Liver (tissue), 9 donors: ENCODE measurements around the gene USH2A. TPM values are rescaled to one million over a fixed set of nuclear protein-coding genes. Genes with fewer than 3 reads are reported as not detected.

Source experiments
- DNase-seq: peaks from one replicate; pipeline ENCODE4 v3.0.0-alpha.2; 2017; ENCODE audit warnings: low spot score
- H3K27ac ChIP-seq, 2 donors: one replicate each; pipeline ENCODE4 v1.7.0; 2013; ENCODE audit warnings: inconsistent platforms in 2 of 2, low read length in 2 of 2, control low read depth in 1 of 2, low read depth in 1 of 2, mild to moderate bottlenecking in 1 of 2
- H3K27me3 ChIP-seq, 4 donors: one replicate each; pipeline versions ENCODE4 v1.6.1 to v1.7.0; 2013; ENCODE audit warnings: low read length in 3 of 4, inconsistent platforms in 1 of 4, mild to moderate bottlenecking in 1 of 4, moderate library complexity in 1 of 4; ENCODE audit not compliant: control insufficient read depth in 4 of 4, insufficient read depth in 4 of 4
- H3K36me3 ChIP-seq, 4 donors: one replicate each; pipeline versions ENCODE4 v1.6.1 to v1.7.0; 2013; ENCODE audit warnings: low read length in 3 of 4, mild to moderate bottlenecking in 3 of 4, low read depth in 1 of 4, moderate library complexity in 1 of 4; ENCODE audit not compliant: control insufficient read depth in 4 of 4, insufficient read depth in 3 of 4
- H3K4me1 ChIP-seq, 4 donors: one replicate each; pipeline versions ENCODE4 v1.6.1 to v1.7.0; 2013; ENCODE audit warnings: low read length in 3 of 4, mild to moderate bottlenecking in 3 of 4, moderate library complexity in 1 of 4; ENCODE audit not compliant: control insufficient read depth in 4 of 4, insufficient read depth in 4 of 4
- H3K4me3 ChIP-seq, 3 donors: one replicate each; pipeline versions ENCODE4 v1.6.1 to v1.7.0; 2013; ENCODE audit warnings: low read length in 3 of 3, control low read depth in 1 of 3, low read depth in 1 of 3, mild to moderate bottlenecking in 1 of 3
- H3K9ac ChIP-seq, 2 donors: one replicate each; pipeline ENCODE4 v1.7.0; 2013; ENCODE audit warnings: low read length in 2 of 2, mild to moderate bottlenecking in 2 of 2, moderate library complexity in 2 of 2, control low read depth in 1 of 2, low read depth in 1 of 2
- H3K9me3 ChIP-seq, 4 donors: one replicate each; pipeline versions ENCODE4 v1.6.1 to v1.7.0; 2013; ENCODE audit warnings: low read length in 3 of 4; ENCODE audit not compliant: control insufficient read depth in 4 of 4
- ATF3 ChIP-seq: IDR thresholded peaks from 2 replicates; pipeline ENCODE4 v1.6.1; 2016; ENCODE audit warnings: antibody characterized with exemption
- CTCF ChIP-seq: fragments of 150-350 bp; IDR thresholded peaks from 2 replicates; pipeline ENCODE4 v1.5.1; 2017; ENCODE audit warnings: improper control_type of control experiment, low read depth, low read length; ENCODE audit not compliant: missing input control
- EGR1 ChIP-seq, 2 donors: IDR thresholded peaks; 2 replicates each; pipeline ENCODE4 v1.6.1; 2016 to 2018; ENCODE audit warnings: antibody characterized with exemption in 2 of 2, low read depth in 2 of 2
- FOXA1 ChIP-seq: IDR thresholded peaks from 2 replicates; pipeline ENCODE4 v1.6.1; 2016; ENCODE audit warnings: antibody characterized with exemption
- FOXA2 ChIP-seq: IDR thresholded peaks from 2 replicates; pipeline ENCODE4 v1.6.1; 2016; ENCODE audit warnings: antibody characterized with exemption
- GABPA ChIP-seq, 2 donors: IDR thresholded peaks in 1 of 2; conservative IDR thresholded peaks in 1 of 2; 2 replicates each; pipeline ENCODE4 v1.6.1; 2016; ENCODE audit warnings: antibody characterized with exemption in 2 of 2, mild to moderate bottlenecking in 1 of 2, moderate library complexity in 1 of 2
- HNF4A ChIP-seq, 2 donors: conservative IDR thresholded peaks; 2 replicates each; pipeline ENCODE4 v1.6.1; 2016; ENCODE audit warnings: antibody characterized with exemption in 2 of 2, mild to moderate bottlenecking in 2 of 2
- HNF4G ChIP-seq: IDR thresholded peaks from 2 replicates; pipeline ENCODE4 v1.6.1; 2016; ENCODE audit warnings: antibody characterized with exemption
- JUND ChIP-seq, 2 donors: IDR thresholded peaks; 2 replicates each; pipeline ENCODE4 v1.6.1; 2016; ENCODE audit warnings: antibody characterized with exemption in 2 of 2
- MAX ChIP-seq: IDR thresholded peaks from 2 replicates; pipeline ENCODE4 v1.6.1; 2016; ENCODE audit warnings: antibody characterized with exemption
- NR2F2 ChIP-seq: IDR thresholded peaks from 2 replicates; pipeline ENCODE4 v1.6.1; 2016; ENCODE audit warnings: antibody characterized with exemption
- RAD21 ChIP-seq, 2 donors: IDR thresholded peaks; 2 replicates each; pipeline ENCODE4 v1.6.1; 2016; ENCODE audit warnings: antibody characterized with exemption in 2 of 2, mild to moderate bottlenecking in 2 of 2
- REST ChIP-seq: IDR thresholded peaks from 2 replicates; pipeline ENCODE4 v1.6.1; 2016; ENCODE audit warnings: antibody characterized with exemption, mild to moderate bottlenecking
- RXRA ChIP-seq, 2 donors: IDR thresholded peaks; 2 replicates each; pipeline ENCODE4 v1.6.1; 2017 to 2018; ENCODE audit warnings: antibody characterized with exemption in 2 of 2, mild to moderate bottlenecking in 1 of 2
- SP1 ChIP-seq: IDR thresholded peaks from 2 replicates; pipeline ENCODE4 v1.6.1; 2018; ENCODE audit warnings: antibody characterized with exemption, mild to moderate bottlenecking
- TAF1 ChIP-seq: conservative IDR thresholded peaks from 2 replicates; pipeline ENCODE4 v1.6.1; 2016; ENCODE audit warnings: antibody characterized with exemption, mild to moderate bottlenecking
- YY1 ChIP-seq: IDR thresholded peaks from 2 replicates; pipeline ENCODE4 v1.6.1; 2016; ENCODE audit warnings: antibody characterized with exemption, mild to moderate bottlenecking
- ZBTB33 ChIP-seq: IDR thresholded peaks from 2 replicates; pipeline ENCODE4 v1.6.1; 2016; ENCODE audit warnings: antibody characterized with exemption
- WGBS: extraction: QIAGEN DNeasy Blood & Tissue Kit; methylation state at CpG from one replicate; pipeline ENCODE4 v1.1.7; 2013; 5-methylcytosine and 5-hydroxymethylcytosine counted together
- polyA plus RNA-seq, 2 donors: library from polyadenylated mRNA; stranded (reverse) in 1 of 2; unstranded in 1 of 2; fragments of 200-250 nt in 1 of 2; fragments of >200 nt in 1 of 2; fragmentation: Nextera tagmentation in 1 of 2; extraction: Ambion mirVana in 1 of 2; gene quantifications; one replicate each; pipeline versions ENCODE4 v1.2.1 to v1.2.3, GENCODE V29; 2013 to 2015
- total RNA-seq, 2 donors: library from RNA; depleted of rRNA; stranded (reverse); fragments of >200 nt; gene quantifications; one replicate each; pipeline ENCODE4 v1.2.3, GENCODE V29; 2014
- donor health status: healthy.
- donor health status: healthy.
- donor health status: healthy.
- donor health status: healthy.
- donor health status: healthy.

The USH2A gene
- total and polyA plus RNA-seq, 4 donors: 0.14 to 1.0 (median 0.31) TPM

GRCh38 chr1:215958841-215959240, 464.4 kb downstream of the USH2A start:
- Histone ChIP-seq H3K9ac (no peak overlapping the region), H3K9me3 (no peaks in the 10 kb centered on the region), H3K4me3 (no peak overlapping the region), H3K27ac (no peak overlapping the region), H3K27me3 (peaks cover 0 to 4% (median 0%) of the 10 kb centered on the region in 4 donors), H3K4me1 (no peaks in the 10 kb centered on the region), H3K36me3 (no peaks in the 10 kb centered on the region)
- no peak for TF ChIP-seq TAF1
- no peak for TF ChIP-seq NR2F2
- TF ChIP-seq JUND (IDR thresholded peaks at IDR 0.05): no peak
- TF ChIP-seq FOXA2: no peak
- no peak for TF ChIP-seq ATF3
- TF ChIP-seq GABPA (IDR thresholded peaks at IDR 0.05 in 1 of 2, conservative IDR thresholded peaks at IDR 0.05 in 1 of 2): no peak
- no peak for TF ChIP-seq EGR1 (IDR thresholded peaks at IDR 0.05; ENCODE audit: low read depth in 2 of 2)
- TF ChIP-seq ZBTB33: no peak
- TF ChIP-seq FOXA1: no peak
- TF ChIP-seq RAD21 (IDR thresholded peaks at IDR 0.05): no peak
- no peak for TF ChIP-seq RXRA (IDR thresholded peaks at IDR 0.05)
- no peak for TF ChIP-seq REST
- TF ChIP-seq CTCF: no peak
- no peak for TF ChIP-seq SP1
- no peak for TF ChIP-seq HNF4G
- no peak for TF ChIP-seq HNF4A (conservative IDR thresholded peaks at IDR 0.05)
- no peak for TF ChIP-seq YY1
- DNase-seq: no peak
- WGBS: 79% methylated on average over 1 of the region's 1 CpG

GRCh38 chr1:215957663-215958062, 465.6 kb downstream of the USH2A start:
- Histone ChIP-seq H3K9me3 (no peaks in the 10 kb centered on the region), H3K4me3 (no peak overlapping the region), H3K27me3 (peaks cover 0 to 4% (median 0%) of the 10 kb centered on the region in 4 donors), H3K27ac (no peak overlapping the region), H3K36me3 (no peaks in the 10 kb centered on the region), H3K4me1 (no peaks in the 10 kb centered on the region), H3K9ac (no peak overlapping the region)
- WGBS: 51% methylated on average over 7 of the region's 7 CpGs
- DNase-seq: no peak
- TF ChIP-seq TAF1 (no peak), ZBTB33 (no peak), CTCF (no peak), FOXA2 (no peak), HNF4G (no peak), SP1 (no peak), JUND (IDR thresholded peaks at IDR 0.05) (no peak), HNF4A (conservative IDR thresholded peaks at IDR 0.05) (no peak), GABPA (IDR thresholded peaks at IDR 0.05 in 1 of 2, conservative IDR thresholded peaks at IDR 0.05 in 1 of 2) (no peak), YY1 (no peak), MAX (no peak), RAD21 (IDR thresholded peaks at IDR 0.05) (no peak), NR2F2 (no peak), RXRA (IDR thresholded peaks at IDR 0.05) (no peak)
